Motor neuron (in vitro differentiated cells): Measurements from ENCODE around the gene HTR4. TPM values are rescaled to one million over a fixed set of nuclear protein-coding genes. Genes with fewer than 3 reads are reported as not detected.
A peak's percentile ranks its signal among the peaks of the same experiment; 100 is the strongest.
"Not testable (repeated sequence)": the region's sequence is repeated elsewhere in the genome, so short reads cannot be mapped to it uniquely, and the experiment has no call there.

ENCODE experiments used
- ATAC-seq, 8 experiments: fragments of 200-7000 bp; cut with Tn5 transposase; replicated peaks in 6 of 8; 2 replicates each; pipeline ENCODE4 v1.8.0; 2021; ENCODE audit warnings: mild to moderate bottlenecking in 8 of 8, moderate library complexity in 8 of 8
- H3K27ac ChIP-seq, 2 donors: fragments of 250-450 bp; sonication (Bioruptor Pico); 2 replicates each; pipeline ENCODE4 v1.9.0; 2021; ENCODE audit warnings: antibody characterized with exemption in 2 of 2, mild to moderate bottlenecking in 2 of 2, moderate library complexity in 1 of 2
- H3K4me1 ChIP-seq, 2 donors: fragments of 250-450 bp; sonication (Bioruptor Pico); replicated peaks in 1 of 2; 2 replicates each; pipeline ENCODE4 v1.6.1; 2021; ENCODE audit warnings: antibody characterized with exemption in 2 of 2, mild to moderate bottlenecking in 2 of 2, moderate library complexity in 1 of 2
- H3K4me3 ChIP-seq, 5 donors: fragments of 250-450 bp; sonication (Bioruptor Pico); 2 replicates each; pipeline ENCODE4 v1.9.0; 2021; ENCODE audit warnings: antibody characterized with exemption in 5 of 5, mild to moderate bottlenecking in 5 of 5, moderate library complexity in 4 of 5
- WGBS, 10 experiments: fragments of 450-650 bp; shearing (Covaris generic); methylation state at CpG; one replicate each; pipeline ENCODE4 v1.0.0; 2022; 5-methylcytosine and 5-hydroxymethylcytosine counted together
- in situ Hi-C, 9 experiments: fragments of 400-800 bp; cut with MboI; loops; one replicate each; pipeline ENCODE4 v1.15.0; 2021; ENCODE audit warnings: low sequenced_read_pairs in 9 of 9, low pct_unique_long_range_greater_than_20kb in 2 of 9; ENCODE audit not compliant: unreplicated experiment in 9 of 9
- total RNA-seq, 8 experiments: library from RNA; unstranded; fragments of 300-600 nt; gene quantifications; 2 replicates each; pipeline versions ENCODE4 v1.2.3 to v1.2.4, GENCODE V29; 2022

Gene HTR4
- total RNA-seq, 8 experiments from 2014 or later: 0.13 to 0.81 (median 0.19) TPM; not detected in 2

- Histone ChIP-seq H3K4me3 (no peak overlapping the region), H3K27ac (no peak overlapping the region), H3K4me1 (no peaks in the 10 kb centered on the region)
- in situ Hi-C loops: loop anchor here in 1 of 9 experiments (25.0 kb wide), 1 partner anchor 223 kb away; no protein-coding TSS in a partner anchor
- WGBS, 10 experiments: 20 to 100% (median 73%) methylated on average over 2 to 3 of the region's 3 CpGs; no CpG with 5 or more reads in 3 of the 10 experiments
- peak in 1 of 8 experiments; percentile 30 for ATAC-seq
Measured at GRCh38 chr5:148685520-148686134, 31.3 kb upstream of the HTR4 start.

GRCh38 chr5:148684528-148684927, 30.2 kb upstream of the HTR4 start:
- no peak for ATAC-seq
- Histone ChIP-seq H3K4me1 (no peaks in the 10 kb centered on the region), H3K27ac (no peak overlapping the region), H3K4me3 (no peak overlapping the region)
- 10 to 71% (median 62%) methylated on average over 1 to 2 of the region's 2 CpGs; no CpG with 5 or more reads in 3 of the 10 experiments for WGBS, 10 experiments
- in situ Hi-C loops: loop anchor here in 1 of 9 experiments (25.0 kb wide), 1 partner anchor 222 kb away; no protein-coding TSS in a partner anchor

GRCh38 chr5:148683651-148684050, 29.3 kb upstream of the HTR4 start:
- Histone ChIP-seq H3K27ac (no peak overlapping the region), H3K4me1 (no peaks in the 10 kb centered on the region), H3K4me3 (no peak overlapping the region)
- in situ Hi-C loops: loop anchor here in 1 of 9 experiments (25.0 kb wide), 1 partner anchor 221 kb away; no protein-coding TSS in a partner anchor
- WGBS, 10 experiments: 20 to 83% (median 67%) methylated on average over 1 to 2 of the region's 2 CpGs; no CpG with 5 or more reads in 3 of the 10 experiments
- ATAC-seq: no peak

DNA sequence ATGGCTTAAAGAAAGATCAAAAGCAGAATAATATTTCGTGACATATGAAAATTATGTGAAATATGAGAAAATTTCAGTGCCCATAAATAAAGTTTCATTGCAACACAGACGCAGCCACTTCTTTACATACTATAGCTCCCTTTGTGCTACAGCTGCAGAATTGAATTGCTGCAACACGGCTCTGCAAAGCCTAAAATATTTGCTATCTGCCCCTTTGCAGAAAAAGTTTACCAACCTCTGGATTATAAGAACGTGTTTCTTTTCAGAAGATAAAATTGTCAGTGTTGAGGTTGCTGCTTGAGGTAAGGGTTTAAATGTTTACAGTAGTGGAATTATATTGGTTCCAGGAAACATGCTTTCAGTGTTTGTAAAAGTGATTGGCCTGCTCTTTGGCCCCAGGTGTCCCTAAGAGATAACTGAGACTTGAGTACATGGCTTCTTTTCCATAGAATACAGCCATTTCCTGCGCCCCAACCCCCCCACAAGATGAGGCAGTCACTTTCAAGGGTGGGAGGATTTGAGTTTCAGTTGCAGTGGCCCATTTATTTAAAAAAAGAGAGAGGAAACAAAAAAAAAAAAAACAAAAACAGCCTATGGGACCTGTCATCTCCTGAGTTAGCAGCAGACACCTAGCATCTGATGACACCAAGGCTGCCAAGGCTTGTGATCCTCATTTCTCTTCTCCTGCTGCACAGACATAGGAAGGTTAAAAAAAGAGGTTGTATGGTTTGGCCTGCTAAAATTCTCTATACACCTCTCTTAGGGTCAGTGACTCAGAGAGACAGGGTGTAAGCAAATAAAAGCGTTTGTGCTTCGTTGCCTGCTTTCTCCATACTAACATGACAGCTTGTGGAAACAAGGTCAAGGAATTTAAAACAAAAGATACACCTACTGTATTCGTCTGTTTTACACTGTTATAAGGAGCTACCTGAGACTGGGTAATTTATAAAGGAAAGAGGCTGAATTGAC, 28.0 kb upstream of the HTR4 start:
- in situ Hi-C loops: loop anchor here in 1 of 9 experiments (25.0 kb wide), 1 partner anchor 220 kb away; no protein-coding TSS in a partner anchor
- Histone ChIP-seq H3K27ac (no peak overlapping the region), H3K4me1 (no peaks in the 10 kb centered on the region), H3K4me3 (no peak overlapping the region)
- ATAC-seq: no peak
- WGBS, 10 experiments: 14 to 80% (median 69%) methylated on average over 4 to 7 of the region's 8 CpGs

DNA sequence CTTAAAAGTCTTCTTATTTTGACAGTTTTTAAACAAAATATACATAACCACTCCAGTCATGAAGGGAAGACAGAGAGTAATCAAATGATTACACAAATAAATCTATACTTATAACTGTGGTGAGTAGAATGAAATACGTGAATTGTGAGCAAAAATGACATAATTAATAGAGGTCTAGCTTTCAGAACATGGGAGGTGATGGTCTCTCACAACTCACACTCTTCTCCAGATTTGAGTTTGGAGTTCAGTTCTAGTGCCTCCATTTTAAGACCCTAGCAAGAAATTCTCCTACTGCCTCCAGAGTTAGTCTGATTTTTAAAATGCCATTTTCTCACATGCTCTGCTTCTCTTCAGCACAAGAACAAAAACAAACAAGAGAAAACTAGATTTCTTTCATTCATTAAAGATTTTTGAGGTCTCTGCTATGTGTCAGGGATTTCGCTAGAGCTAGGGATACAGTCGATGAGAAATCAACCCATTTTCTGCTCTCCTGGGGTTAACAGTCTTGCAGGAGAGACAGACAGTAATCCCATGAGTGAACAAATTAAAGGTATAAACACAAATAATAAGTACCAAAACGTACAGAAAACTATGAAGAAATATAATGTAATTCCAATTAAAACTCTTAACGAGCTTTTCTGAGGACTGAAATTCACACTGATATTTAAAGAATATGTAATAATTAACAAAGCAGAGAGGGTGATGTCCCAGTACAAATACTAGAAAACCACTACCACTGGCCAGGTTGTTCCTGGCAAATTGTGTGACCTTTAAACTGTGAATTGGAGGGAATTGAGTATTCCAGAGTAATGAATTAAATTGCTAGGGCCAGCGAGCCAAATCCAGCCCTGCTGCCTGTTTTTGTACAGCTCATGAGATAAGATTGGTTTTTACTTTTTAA, 27.1 kb upstream of the HTR4 start:
- no peak for ATAC-seq
- 13 to 100% (median 76%) methylated on average over 1 to 6 of the region's 6 CpGs for WGBS, 10 experiments
- Histone ChIP-seq H3K4me1 (no peaks in the 10 kb centered on the region), H3K27ac (no peak overlapping the region), H3K4me3 (no peak overlapping the region)
- in situ Hi-C loops: loop anchor here in 1 of 9 experiments (25.0 kb wide), 1 partner anchor 219 kb away; no protein-coding TSS in a partner anchor

DNA sequence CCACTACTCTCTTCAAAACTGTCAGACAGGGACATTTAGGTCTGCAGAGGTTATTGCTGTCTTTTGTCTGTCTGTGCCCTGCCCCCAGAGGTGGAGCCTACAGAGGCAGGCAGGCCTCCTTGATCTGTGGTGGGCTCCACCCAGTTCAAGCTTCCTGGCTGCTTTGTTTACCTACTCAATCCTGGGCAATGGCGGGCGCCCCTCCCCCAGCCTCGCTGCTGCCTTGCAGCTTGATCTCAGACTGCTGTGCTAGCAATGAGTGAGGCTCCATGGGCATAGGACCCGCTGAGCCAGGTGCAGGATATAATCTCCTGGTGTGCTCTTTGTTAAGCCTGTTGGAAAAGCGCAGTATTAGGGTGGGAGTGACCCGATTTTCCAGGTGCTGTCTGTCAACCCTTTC, 19.4 kb upstream of the HTR4 start:
- in situ Hi-C loops: not testable (repeated sequence)

GRCh38 chr5:148666353-148666752, 12.0 kb upstream of the HTR4 start:
- ATAC-seq: no peak
- WGBS, 10 experiments: 4 to 77% (median 40%) methylated on average over 1 to 4 of the region's 4 CpGs; no CpG with 5 or more reads in 1 of the 10 experiments
- H3K4me1 ChIP-seq: no peaks in the 10 kb centered on the region
- in situ Hi-C loops: no loop called here
- no peak overlapping the region for H3K27ac ChIP-seq
- no peak overlapping the region for H3K4me3 ChIP-seq

More for the DNA sequence above, 19.4 kb upstream of the HTR4 start:
- not testable (repeated sequence) for H3K4me1 ChIP-seq, H3K4me3 ChIP-seq, ATAC-seq, H3K27ac ChIP-seq
- 43 to 96% (median 77%) methylated on average over 1 to 5 of the region's 6 CpGs; no CpG with 5 or more reads in 5 of the 10 experiments for WGBS, 10 experiments

DNA sequence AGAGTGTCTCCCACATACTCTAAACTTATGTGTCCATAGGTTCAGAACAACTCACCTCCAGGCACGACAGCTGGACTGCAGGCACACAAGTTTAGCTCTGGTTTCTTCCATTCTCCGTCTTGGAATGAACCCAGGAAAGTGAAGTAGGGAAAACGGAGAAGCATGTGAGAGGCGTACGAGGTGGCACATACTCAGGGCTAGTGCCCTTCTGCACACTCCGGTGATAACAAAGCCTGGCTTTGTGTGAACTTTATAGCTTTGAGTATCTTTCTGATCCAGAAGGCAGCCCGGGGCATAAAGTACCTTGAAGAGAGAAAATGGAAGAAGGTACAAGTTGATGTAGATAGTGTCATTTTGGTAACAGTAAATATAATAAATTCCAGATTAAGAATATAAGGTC, 11.1 kb upstream of the HTR4 start:
- H3K4me1 ChIP-seq: no peaks in the 10 kb centered on the region
- ATAC-seq: no peak
- in situ Hi-C loops: no loop called here
- no peak overlapping the region for H3K4me3 ChIP-seq
- WGBS, 10 experiments: 0 to 90% (median 69%) methylated on average over 1 to 7 of the region's 7 CpGs
- no peak overlapping the region for H3K27ac ChIP-seq

DNA sequence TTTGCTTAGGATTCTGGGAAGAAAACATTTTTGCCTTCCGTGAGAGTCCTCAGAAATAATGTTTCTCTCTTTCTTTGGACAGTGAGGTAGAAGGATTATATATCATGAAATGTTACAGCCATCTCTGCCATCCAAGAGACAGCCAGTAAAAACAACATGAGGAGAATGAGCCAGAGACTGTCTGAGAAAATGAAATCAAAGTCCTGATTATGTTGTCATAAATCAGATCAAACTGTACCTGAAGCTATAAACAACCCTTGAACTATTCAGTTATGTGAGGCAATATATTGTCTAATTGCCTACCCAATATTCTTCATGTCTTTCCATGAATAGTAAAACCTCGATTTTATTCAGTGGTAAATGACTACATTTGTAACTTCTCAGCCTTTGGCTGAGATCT, 9.2 kb upstream of the HTR4 start:
- no peak overlapping the region for H3K4me3 ChIP-seq
- in situ Hi-C loops: no loop called here
- ATAC-seq: no peak
- no peaks in the 10 kb centered on the region for H3K4me1 ChIP-seq
- WGBS, 10 experiments: 0 to 72% (median 38%) methylated on average over 1 to 2 of the region's 2 CpGs; no CpG with 5 or more reads in 1 of the 10 experiments
- no peak overlapping the region for H3K27ac ChIP-seq

GRCh38 chr5:148660346-148660660, 6.0 kb upstream of the HTR4 start:
- WGBS, 10 experiments: 11 to 90% (median 64%) methylated on average over 2 to 5 of the region's 5 CpGs
- no peak for ATAC-seq
- no peaks in the 10 kb centered on the region for H3K4me1 ChIP-seq
- no peak overlapping the region for H3K27ac ChIP-seq
- H3K4me3 ChIP-seq: no peak overlapping the region
- in situ Hi-C loops: no loop called here

- H3K4me3 ChIP-seq: no peak overlapping the region
- WGBS, 10 experiments: 0 to 100% (median 70%) methylated on average over 1 to 2 of the region's 2 CpGs; no CpG with 5 or more reads in 1 of the 10 experiments
- ATAC-seq: no peak
- no peaks in the 10 kb centered on the region for H3K4me1 ChIP-seq
- H3K27ac ChIP-seq: no peak overlapping the region
- in situ Hi-C loops: no loop called here
Measured at GRCh38 chr5:148659641-148660345, 5.5 kb upstream of the HTR4 start.

DNA sequence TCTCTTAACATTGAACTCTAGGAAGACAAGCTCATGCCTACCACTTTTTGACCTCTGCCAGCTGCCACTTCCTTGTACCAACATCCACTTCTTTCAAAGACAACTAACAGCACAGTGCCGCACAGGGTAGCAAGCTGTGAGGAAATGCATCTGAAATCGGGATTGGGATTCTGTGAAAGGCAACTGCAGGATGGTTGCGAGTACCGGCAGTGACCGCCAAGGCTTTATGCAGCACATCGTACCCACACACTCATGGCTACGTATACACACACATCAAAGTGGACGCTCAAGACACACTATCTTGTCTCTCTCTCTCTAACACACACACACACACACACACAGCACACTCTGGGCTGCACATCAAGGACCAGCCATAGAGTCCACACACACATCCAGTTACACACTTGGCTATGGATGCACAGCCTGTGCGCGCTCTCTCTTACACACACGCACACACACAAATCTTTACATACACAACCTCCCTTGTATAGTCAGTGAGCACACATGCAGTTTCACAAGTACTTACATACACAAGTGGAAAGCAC, 964 bp downstream of the HTR4 start:
- Histone ChIP-seq H3K4me1 (no peaks in the 10 kb centered on the region), H3K4me3 (peak overlapping the region in 1 of 5 donors; percentile 26), H3K27ac (no peak overlapping the region)
- ATAC-seq: no peak
- 55 to 100% (median 79%) methylated on average over 1 to 10 of the region's 11 CpGs; no CpG with 5 or more reads in 3 of the 10 experiments for WGBS, 10 experiments
- in situ Hi-C loops: no loop called here
